NCI-H510A (cell line): ENCODE results near the gene PDYN.

ENCODE experiments used
- DNase-seq: peaks from one replicate; lab custom pipeline; 2025; lab: John Stamatoyannopoulos, UW

The PDYN gene

DNA sequence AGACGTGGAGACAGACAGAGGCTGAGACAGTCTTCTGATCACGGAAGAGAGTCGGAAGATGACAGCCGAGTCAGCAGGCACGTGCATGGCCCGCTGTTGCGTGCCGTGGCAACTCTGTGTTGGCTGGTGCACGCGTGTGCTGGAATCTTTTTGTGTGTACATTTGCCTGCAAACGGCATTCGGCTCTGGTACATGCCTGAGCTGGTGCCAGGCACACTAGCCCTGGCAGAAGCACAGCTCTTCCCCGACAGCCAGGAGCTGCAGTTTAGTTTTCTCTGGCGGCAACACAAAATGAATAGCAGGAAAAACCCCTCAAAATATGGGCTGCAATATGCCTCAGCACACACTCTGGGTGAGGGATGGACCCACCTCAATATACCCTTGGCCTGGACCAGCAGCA, 769 bp upstream of the PDYN start:
- no peak for DNase-seq

DNA sequence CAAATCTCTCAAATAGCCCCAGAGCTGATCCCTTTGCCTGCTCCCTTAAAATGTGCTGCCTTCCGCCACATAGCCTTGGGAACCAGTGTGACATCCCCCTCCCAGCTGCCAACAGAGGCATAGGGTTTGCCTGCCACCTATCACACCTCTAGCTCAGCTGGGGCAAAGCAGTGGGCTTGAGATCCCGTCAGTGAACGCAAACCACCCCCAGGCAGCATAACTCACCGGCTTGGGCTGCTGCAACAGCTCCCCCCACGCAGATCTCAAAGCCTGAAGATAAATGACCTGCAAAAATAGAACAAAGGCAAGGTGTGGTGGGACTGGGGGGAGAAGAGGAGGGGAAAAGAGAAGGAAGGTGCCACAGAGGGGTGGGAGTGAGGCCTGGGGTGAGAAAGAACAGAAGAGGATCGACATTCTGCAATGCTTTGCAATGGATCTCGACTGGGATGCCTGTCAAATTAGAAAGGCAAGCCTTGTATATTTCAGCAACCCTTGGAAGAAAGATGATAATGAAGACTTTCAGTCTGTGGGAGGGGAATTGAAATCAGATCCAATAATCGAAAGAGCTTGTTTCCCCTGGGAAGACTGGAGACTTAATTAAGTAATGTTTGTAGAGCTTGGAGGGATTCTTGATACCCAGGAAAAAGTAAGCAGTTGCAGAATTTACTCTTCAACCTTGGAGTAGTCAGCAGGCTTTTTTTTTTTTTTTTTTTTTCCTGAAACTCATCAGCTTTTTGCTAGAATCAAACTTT, 1.3 kb downstream of the PDYN start:
- no peak for DNase-seq

DNA sequence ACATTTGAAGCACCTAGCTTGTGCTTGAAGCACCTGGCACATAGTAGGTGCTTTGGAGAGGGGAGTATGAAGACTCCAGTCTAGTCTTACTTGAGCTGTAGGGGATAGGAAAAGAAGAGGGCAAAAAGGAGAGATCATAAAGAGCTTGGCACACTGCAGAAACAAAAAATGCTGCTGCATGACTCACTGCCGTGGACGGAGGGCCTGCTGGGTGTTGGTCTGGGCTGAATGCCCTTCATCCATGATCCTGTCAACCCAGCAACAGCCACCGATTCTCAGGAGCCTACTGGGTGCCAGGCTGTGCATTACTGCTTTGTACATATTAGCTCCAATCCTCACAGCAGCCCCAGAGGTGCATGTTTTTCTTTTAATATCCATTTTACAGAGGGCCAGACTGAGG, 6.0 kb downstream of the PDYN start:
- no peak for DNase-seq

DNA sequence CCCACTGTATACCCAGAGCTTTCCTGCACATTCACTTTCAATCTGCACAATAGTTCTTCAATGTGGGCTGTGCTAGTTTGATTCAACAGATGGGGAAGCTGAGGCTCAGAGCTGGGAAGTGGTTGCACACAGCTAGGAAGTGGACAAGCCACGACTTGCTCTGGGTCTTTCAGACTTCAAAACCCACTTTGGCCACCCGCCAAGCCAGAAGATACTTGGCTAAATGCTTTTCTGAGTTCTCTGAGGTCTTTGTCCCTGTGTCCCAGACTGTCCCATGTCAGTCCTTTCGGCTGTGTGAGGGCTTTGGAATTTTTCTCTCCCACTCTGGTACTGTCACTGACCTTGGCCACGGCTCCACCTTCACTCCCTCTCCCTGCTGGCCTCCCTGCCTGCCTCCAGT, 10.6 kb downstream of the PDYN start:
- no peak for DNase-seq

DNA sequence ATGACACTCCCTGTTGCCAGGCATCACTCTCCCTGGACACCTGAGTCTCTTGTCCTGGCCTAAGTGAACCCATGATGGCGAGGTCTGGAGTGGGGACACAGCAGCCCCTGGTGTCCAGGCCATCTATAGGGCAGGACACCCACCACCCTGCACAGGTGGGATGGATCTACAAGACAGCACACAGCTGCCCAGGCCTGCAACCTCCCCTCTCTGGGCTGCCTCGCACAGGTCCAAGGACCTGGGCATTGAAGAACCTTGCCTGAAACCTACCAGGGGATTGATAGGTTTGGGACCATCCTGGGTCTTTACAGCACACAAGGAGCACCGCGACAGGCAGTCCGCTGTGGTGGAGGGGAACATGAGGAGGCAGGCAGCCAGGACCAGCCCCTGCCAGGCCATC, 11.2 kb downstream of the PDYN start:
- no peak for DNase-seq

DNA sequence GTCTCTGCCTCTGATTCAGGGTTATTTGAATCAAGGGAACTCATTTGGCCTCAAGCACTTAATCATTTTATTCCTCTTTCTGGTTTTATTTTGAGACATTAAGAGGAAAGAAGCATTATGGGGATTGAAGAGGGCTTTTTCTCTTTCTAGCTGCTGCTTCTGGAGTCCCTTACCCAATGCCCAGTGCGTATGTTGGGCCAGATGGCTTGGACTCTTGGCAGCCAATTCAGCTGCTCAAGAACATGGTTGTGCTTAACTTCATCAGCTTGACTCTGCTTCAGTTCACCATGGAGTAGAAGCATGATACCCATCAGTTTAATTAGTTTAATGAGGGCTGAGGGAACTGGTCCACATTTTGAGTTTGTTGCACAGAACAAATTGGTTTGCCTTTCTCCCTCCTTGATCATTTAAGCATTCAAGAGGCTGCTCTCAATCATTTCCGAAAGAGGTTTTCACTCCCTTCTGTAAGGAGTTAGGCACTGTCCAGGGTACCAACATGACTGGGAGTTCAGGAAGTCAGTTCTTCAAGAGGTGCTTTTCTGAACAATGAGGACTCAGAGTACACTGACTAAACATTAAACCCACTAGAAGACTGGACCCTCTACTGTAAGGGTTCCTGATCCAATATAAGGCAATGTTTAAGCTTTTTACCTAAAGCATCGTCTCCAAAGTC, 14.6 kb downstream of the PDYN start:
- no peak for DNase-seq

DNA sequence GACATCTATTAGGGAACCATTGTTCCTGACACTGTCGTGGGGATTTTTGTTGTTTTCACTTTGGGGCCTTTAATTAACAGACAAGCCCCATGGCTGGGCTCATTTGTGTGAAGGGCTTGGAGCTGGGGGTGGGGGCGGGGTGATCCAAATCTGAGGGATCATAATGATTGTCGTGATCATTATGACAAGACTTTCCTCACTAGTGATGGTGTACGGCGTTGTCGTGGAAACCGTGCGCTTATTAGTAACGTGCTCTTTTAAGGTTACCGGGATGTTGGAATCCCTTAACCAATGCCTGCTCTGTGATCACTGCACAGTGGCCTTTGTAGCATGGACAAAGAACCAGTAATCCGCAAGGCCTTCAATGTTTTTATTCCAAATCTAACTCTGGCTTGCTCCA, 18.6 kb downstream of the PDYN start:
- DNase-seq: no peak

DNA sequence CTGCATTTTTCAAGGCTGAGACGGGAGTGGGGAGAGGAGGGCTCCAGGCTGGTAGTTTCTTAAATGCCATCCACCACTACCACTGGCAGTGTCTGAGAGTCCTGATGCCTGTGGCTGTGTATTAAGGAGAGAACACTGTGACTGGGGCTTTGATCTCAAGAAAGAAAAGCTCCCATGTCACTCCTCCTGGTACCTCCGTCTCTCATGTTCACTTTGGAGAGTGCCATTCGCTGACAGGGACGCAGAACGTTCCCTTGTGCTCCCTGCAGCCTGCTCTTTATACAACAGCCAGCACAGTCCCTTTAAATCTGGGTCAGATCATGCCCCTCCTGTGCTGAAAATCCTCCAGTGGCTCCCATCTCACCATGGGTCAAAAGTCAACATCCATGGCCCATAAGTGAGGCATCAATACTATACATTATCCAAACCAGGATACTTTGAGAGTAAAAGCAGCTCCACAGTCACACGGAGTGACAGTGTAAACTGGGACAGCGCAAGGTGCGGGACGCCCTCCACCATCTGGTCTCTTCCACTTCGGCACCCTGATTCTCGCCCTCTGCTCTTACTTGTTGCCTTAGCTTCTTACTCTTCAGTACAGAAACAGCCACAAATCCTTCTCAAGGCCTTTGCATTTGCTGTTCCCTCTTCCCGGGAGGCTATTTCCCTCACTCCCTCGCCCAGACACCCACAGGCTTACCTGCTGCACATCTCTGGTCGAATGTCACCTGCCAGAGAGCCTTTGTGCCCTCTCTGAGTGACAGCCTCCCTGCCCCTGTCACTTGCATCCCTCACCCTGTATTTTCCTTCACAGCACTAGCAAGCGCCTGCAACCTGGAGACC, 20.0 kb downstream of the PDYN start:
- no peak for DNase-seq

DNA sequence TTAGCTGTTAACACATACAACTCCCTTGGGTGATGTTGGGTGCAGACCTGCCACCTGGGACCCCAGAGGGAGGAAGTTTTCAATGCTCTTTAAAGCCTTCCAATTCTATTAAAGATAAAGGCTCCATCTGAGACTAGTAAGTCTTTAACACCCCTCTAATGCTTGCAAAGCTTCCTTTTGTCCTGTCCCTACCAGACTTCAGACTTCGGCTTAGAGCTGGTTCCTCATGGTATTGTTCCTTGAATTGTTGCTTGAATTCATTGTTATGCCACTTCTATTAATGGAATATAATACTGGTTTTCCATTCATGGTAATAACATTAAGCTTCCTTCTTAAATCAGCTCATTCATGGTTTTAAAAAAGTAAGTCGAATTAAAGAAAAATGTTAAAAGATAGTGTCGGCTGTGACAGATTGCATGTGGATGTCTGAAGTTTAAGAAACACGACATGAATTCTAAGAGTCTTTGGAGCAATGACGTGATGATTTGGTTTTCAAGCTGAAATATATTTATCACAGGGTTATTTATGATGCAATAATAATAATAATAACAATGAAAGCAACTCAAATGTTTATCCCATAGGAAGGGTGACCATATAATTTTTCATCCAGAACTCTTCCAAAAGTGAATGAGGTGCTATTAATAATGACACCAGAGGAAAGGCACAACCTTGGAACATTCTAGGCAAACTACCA, 21.8 kb downstream of the PDYN start:
- DNase-seq: no peak

DNA sequence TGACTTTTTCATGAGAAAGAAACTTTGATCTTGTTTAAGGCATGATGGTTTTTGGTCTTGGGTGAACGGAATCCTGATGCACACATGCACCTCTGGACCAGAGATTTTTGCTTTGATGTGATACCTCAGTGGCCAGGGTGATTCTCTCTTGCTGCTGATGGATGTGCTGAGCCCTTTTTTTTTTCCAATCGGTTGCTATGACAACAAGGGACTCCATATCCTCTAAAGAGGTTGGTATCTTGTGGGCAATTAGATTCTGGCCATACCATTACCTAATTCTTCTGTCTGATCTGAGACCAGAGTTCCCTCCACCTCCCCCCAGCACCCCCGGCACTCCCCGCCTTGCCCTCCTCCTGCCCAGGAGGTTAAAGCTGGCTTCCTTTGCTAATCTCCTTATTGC, 24.9 kb downstream of the PDYN start:
- no peak for DNase-seq

DNA sequence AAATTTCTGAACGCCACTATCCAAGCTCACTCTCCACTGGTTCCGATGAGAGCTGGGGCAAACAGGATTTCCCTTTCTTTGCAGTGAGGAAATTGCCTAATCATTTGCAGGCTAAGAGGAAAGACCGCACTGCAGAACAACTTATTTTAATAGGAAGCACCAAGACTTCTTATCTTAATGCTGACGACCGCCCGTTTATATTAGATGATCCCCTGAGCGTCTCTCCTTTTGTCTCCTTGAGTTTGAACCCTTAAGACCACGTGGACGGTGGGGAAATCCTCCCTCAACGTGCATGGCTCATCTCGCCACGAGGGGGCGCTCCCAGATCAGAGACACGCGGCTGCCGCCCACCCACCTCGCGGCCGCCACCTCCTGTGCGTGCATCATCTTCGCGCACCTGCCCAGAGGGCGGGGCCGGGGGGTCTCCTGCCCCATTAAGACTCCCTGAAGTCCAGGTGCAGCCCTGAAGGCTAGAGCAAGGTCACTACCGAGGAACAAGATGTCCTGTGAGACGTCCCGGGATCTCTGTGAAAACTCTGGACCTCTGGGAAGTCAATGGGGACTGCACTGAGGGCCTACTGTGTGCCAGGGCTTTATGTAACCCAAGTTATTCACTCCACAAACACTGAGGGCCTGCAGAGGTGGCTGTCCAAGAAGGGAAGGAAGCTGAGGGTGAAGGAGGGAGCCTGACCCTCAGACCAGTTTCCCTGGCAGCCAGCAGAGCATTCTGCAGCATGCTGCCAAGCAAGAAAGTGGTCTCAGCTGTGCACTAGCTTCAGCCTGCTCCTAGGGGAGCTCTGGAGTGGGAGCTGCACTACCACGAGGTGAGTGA, 28.1 kb downstream of the PDYN start:
- DNase-seq: no peak

DNA sequence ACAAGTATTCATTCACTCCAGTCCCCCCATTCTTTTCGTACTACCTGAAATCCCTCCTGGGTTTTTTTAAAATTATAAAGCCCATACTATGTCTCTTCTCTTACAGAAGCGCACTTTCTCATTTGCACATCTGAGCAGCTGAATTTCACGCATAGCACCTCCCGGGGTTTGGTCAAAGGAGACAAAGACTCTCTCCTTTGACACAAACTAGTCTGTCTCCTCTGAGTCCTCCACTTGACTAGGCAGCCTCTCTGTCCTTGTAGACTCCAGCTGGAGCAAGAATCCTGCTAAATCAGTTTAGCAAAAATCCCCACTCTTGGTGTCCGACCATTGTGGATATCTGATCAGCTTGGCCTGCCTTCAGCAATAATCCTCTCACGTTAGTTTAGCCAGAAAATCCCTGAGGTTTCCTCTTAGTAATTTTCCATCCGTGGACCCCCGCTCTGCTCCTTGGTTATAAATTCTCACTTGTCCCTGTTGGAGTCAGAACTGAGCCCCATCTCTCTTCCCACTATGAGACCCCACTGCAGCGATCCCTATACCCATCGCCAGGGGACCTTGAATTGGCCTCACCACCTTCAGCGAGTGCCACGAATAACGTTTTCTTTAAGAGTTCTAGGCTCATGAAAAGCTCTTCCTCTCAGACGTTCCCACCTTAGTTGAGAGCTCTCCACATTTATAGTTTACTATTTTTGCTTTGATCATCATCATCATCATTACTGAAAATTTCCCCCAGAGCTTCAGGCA, 29.0 kb downstream of the PDYN start:
- no peak for DNase-seq

DNA sequence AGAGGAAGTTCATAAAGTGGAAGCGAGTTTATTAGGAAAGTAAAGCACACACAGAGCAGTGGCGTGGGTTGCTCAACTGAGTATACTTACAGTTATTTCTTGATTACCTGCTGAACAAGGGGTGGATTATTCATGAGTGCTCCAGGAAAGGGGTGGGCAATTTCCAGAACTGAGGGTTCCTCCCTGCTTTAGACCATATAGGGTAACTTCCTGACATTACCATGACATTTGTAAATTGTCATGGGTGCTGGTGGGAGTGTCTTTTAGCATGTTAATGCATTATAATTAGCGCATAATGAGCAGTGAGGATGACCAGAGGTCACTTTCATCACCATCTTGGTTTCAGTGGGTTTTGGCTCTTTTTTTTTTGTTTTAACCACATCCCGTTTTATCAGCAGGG, 29.8 kb downstream of the PDYN start:
- no peak for DNase-seq

DNA sequence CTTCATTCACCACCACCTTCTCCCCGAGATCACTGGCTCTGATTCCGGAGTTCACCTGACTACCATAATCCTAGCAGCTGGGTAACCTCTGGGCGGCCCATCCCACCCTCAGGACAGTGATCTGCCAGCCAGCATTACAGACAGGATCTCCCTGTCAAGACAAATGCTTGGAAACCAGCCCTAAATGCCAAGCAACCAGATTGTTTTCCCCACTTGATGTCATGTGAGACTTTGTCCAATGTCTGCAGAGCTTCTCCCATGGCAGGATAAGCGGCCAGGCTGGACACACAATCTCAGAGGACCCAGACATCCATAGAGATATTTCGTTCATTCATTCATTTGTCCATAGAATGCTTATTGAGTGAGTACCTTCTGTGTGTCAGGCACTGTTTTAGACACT, 32.5 kb downstream of the PDYN start:
- DNase-seq: no peak

DNA sequence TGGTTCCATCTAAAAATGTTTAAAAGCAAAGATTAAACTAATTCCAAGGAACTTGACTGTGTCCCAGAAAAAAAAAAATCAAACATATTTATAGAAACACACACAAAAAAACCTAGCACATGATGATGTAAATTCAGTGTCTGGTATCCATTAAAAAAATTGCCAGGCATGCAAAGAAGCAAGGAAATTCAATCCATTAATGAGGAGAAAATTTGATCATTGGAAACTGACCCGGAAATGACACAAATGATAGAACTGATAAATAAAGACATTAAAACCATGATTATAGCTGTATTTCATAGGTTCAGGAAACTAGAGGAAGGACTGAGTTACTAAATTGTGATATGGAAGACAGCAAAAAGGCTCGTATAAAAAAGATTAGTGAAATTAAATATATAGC, 34.7 kb downstream of the PDYN start:
- DNase-seq: no peak

DNA sequence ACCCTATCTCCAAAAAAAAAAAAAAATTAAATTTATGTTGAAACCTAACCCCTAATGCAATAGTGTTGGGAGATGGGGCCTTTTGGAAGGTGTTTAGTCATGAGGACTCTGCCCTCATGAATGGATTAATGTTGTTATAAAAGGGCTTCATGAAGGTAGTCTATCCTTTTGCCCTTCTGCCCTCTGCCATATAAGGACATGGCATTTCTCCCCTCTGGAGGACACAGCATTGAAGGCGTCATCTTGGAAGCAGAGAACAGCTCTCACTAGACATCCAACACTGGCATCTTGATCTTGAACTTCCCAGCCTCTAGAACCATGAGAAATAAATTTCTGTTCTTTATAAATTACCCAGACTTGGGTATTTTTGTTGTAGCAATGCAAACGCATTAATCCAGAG, 35.4 kb downstream of the PDYN start:
- no peak for DNase-seq

DNA sequence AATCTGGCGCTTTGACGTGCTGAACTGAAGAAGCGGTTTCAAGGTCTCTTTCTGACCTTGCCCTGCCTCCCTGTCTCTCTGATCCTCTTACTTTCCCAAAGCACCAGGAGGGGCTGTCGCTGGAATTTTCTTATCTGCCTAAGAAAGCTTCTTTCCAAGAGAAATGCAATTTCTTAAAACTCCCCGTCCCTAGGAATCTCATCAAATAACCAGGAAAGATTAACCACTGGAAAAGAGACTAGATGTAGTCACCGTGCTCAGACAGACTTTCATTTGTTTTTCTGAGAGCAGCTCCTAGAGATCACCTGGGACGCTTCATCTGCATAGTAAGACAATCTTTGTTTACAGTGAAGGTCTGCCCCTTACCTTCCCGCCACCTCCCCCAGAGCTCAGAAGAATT, 38.6 kb downstream of the PDYN start:
- DNase-seq: no peak

DNA sequence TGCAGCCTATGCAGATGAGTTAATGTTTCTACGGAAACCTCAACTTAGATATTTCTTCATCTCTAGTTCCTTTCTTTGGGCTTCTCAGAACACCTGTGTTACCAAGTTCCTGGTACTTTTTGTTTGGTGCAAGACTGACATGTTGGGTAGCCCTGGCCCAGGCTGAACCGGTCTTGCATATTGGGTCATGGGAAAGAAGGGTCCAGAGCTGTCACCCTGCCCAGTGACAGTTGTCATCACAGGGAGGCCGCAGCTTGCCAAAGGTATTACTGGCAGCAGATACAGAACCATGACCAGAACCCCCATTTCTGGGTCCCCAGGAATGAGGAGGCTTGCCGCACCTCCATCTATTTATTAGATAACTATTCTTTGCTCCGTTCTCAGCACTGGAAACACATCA, 40.2 kb downstream of the PDYN start:
- DNase-seq: no peak

DNA sequence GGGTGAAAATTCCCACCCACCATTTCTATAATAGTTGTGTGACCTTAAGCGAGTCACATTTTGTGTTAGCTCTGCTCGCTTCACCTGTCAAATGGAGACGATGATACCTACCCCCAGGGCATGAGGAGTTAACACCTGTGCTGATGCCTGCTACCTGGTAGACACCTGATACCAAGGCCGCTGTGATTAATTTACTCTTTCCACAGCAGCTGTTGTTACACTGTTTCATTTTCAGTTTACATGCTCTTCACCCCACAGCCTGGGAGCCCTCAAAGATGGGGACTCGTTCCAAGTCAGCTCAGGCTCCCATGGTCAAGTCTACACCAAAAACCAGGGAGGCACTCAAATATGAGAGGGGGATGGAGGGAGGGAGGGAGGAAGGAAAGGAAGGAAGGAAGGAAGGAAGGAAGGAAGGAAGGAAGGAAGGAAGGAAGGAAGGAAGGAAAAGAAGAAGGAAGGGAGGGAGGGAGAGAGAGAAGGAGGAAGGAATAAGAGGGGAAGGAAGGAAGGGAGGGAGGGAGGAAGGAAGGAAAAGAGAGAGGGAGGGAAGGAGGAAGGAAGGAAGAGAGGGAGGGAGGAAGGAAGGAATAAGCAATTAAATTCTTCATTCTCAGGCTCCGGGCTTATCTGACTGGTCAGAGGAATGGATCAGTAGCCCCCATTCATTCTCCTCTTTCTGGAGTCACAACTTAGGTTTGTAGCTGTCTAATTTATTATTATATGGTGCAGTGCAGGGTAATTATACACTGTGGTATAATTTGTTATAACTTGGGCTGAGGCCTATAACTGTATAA, 40.9 kb downstream of the PDYN start:
- no peak for DNase-seq
